GM12878 (cell line): ENCODE data around the gene HECTD4. TPM values are rescaled to one million over a fixed set of nuclear protein-coding genes. Genes with fewer than 3 reads are reported as not detected.

Experiments used
- ATAC-seq: fragments of 200-7000 bp; cut with Tn5 transposase; 3 replicates; pipeline ENCODE4 v1.9.1; 2020; ENCODE audit warnings: mild to moderate bottlenecking, moderate library complexity
- BruUV-seq: library from RNA; stranded (reverse); fragments of 400-500 nt; replicated peaks from 2 replicates; lab custom pipeline; 2021; lab: Mats Ljungman, UMichigan
- CTCF ChIA-PET: fragments of 300-600 bp; sonication (Branson Sonifier 250); formaldehyde crosslinking; extraction: SDS; loops from one replicate; lab custom pipeline; 2021; ENCODE audit warnings: inconsistent platforms; lab: Yijun Ruan, JAX
- POLR2A ChIA-PET: fragments of 350-600 bp; formaldehyde crosslinking; extraction: SDS; loops from one replicate; lab custom pipeline; 2021; ENCODE audit warnings: inconsistent platforms; lab: Charles Lee
- RAD21 ChIA-PET: fragments of 300-600 bp; sonication (Branson Sonifier 250); formaldehyde crosslinking; loops from one replicate; lab custom pipeline; 2023; ENCODE audit warnings: antibody characterized with exemption; ENCODE audit not compliant: unreplicated experiment; lab: Charles Lee
- SMC1A ChIA-PET: fragments of 300-600 bp; sonication (Branson Sonifier 250); formaldehyde crosslinking; loops from one replicate; lab custom pipeline; 2023; ENCODE audit not compliant: unreplicated experiment, uncharacterized antibody; lab: Charles Lee
- DNase-seq: peaks from one replicate; pipeline ENCODE4 v3.0.0-alpha.2; 2011; ENCODE audit warnings: low read depth, low spot score
- FAIRE-seq: peaks from 3 replicates; lab custom pipeline; 2011; peaks lifted over from hg19 to GRCh38; lab: Jason Lieb, UNC
- H2AFZ ChIP-seq: 2 replicates; pipeline ENCODE4 v1.6.0; 2011; ENCODE audit warnings: low read depth, low read length, control low read depth; ENCODE audit not compliant: control insufficient read depth
- H3K27ac ChIP-seq: 2 replicates; pipeline ENCODE4 v1.5.1; 2011; ENCODE audit warnings: control low read depth; ENCODE audit not compliant: control insufficient read depth, insufficient read depth
- H3K27me3 ChIP-seq, 2 experiments: replicated peaks in 1 of 2; 2 replicates each; pipeline versions ENCODE4 v1.6.0 to v1.6.1; 2011; ENCODE audit warnings: low read length in 1 of 2; ENCODE audit not compliant: control insufficient read depth in 2 of 2, insufficient read depth in 2 of 2
- H3K36me3 ChIP-seq, 2 experiments: 2 replicates each; pipeline ENCODE4 v1.5.1; 2011; ENCODE audit warnings: low read length in 1 of 2; ENCODE audit not compliant: control insufficient read depth in 2 of 2, insufficient read depth in 2 of 2
- H3K4me1 ChIP-seq: 2 replicates; pipeline ENCODE4 v1.6.1; 2011; ENCODE audit warnings: mild to moderate bottlenecking, low read length, moderate library complexity, mixed read lengths; ENCODE audit not compliant: control insufficient read depth, insufficient read depth
- H3K4me2 ChIP-seq: 2 replicates; pipeline ENCODE4 v1.6.0; 2011; ENCODE audit warnings: control low read depth; ENCODE audit not compliant: control insufficient read depth, insufficient read depth
- H3K4me3 ChIP-seq: fragments of 200-600 bp; sonication (generic); 2 replicates; pipeline ENCODE4 v1.5.1; 2016
- H3K79me2 ChIP-seq: 2 replicates; pipeline ENCODE4 v1.6.0; 2011; ENCODE audit warnings: low read length; ENCODE audit not compliant: control insufficient read depth, insufficient read depth
- H3K9ac ChIP-seq: 2 replicates; pipeline ENCODE4 v1.8.0; 2011; ENCODE audit warnings: low read length, control low read depth, mixed read lengths; ENCODE audit not compliant: control insufficient read depth, insufficient read depth
- H3K9me3 ChIP-seq: replicated peaks from 3 replicates; pipeline ENCODE4 v1.5.1; 2011; ENCODE audit warnings: mild to moderate bottlenecking, low read length; ENCODE audit not compliant: control insufficient read depth, insufficient read depth
- H4K20me1 ChIP-seq: 2 replicates; pipeline ENCODE4 v1.6.0; 2011; ENCODE audit not compliant: control insufficient read depth, insufficient read depth
- ASH2L ChIP-seq: fragments of 300-600, 200-600 bp; sonication (generic); IDR thresholded peaks from 2 replicates; pipeline ENCODE4 v1.6.1; 2017; ENCODE audit warnings: low read depth, mild to moderate bottlenecking, borderline replicate concordance
- ATF2 ChIP-seq: IDR thresholded peaks from 2 replicates; pipeline ENCODE4 v1.6.1; 2012; ENCODE audit warnings: low read length, inconsistent platforms
- CBFB ChIP-seq: IDR thresholded peaks from 2 replicates; pipeline ENCODE4 v1.6.1; 2016; ENCODE audit warnings: antibody characterized with exemption, low read depth
- CEBPZ ChIP-seq: fragments of 150-350 bp; IDR thresholded peaks from 2 replicates; pipeline ENCODE4 v1.6.1; 2016; ENCODE audit warnings: low read depth, low read length
- CREB1 ChIP-seq: IDR thresholded peaks from 2 replicates; pipeline ENCODE4 v1.6.1; 2012; ENCODE audit warnings: low read depth, mild to moderate bottlenecking, inconsistent platforms
- FOS ChIP-seq: IDR thresholded peaks from 3 replicates; pipeline ENCODE4 v1.6.1; 2011; ENCODE audit warnings: borderline replicate concordance; ENCODE audit not compliant: insufficient read length; ENCODE audit errors: extremely low read depth
- MYC ChIP-seq: IDR thresholded peaks from 2 replicates; pipeline ENCODE4 v1.6.1; 2011; ENCODE audit warnings: mild to moderate bottlenecking, low read length, moderate library complexity, inconsistent platforms; ENCODE audit not compliant: insufficient read depth, insufficient replicate concordance, insufficient read length, severe bottlenecking
- RELB ChIP-seq: fragments of 450-650 bp; IDR thresholded peaks from 2 replicates; pipeline ENCODE4 v1.6.1; 2017; ENCODE audit warnings: low read depth, mild to moderate bottlenecking, moderate library complexity
- SIN3A ChIP-seq: IDR thresholded peaks from 2 replicates; pipeline ENCODE4 v1.6.1; 2012; ENCODE audit warnings: low read depth, low read length, improper control_type of control experiment
- SMARCA5 ChIP-seq: fragments of 450-650 bp; IDR thresholded peaks from 2 replicates; pipeline ENCODE4 v1.6.1; 2017; ENCODE audit warnings: mild to moderate bottlenecking
- SREBF1 ChIP-seq: IDR thresholded peaks from 2 replicates; pipeline ENCODE4 v1.6.1; 2012; ENCODE audit warnings: mild to moderate bottlenecking, low read length
- WGBS: methylation state at CpG from one replicate; pipeline ENCODE4 v1.1.6; 2016; ENCODE audit warnings: low lambda C conversion rate; ENCODE audit not compliant: insufficient replicate concordance, insufficient coverage; ENCODE audit errors: missing lambda C conversion rate; 5-methylcytosine and 5-hydroxymethylcytosine counted together
- in situ Hi-C: fragments of 300-500 bp; cut with MboI; formaldehyde crosslinking; loops from 9 replicates; pipeline ENCODE4 v1.14.3; 2018; ENCODE audit warnings: mixed read lengths
- intact Hi-C: fragments of 100-400 bp; cut with micrococcal nuclease; formaldehyde crosslinking; loops from one replicate; pipeline ENCODE4 v1.14.2; 2022; ENCODE audit not compliant: unreplicated experiment
- polyA plus RNA-seq, 11 experiments: library from polyadenylated mRNA; depleted of rRNA in 4 of 11; unstranded in 6 of 11; stranded (reverse) in 5 of 11; fragments of >200 nt; fragmentation: Nextera tagmentation in 4 of 11; fragmentation: Illumina TruSeq in 1 of 11; extraction: Ambion mirVana in 4 of 11; extraction: Trizol in 1 of 11; gene quantifications; 1 replicate in 1 of 11; 2 replicates in 10 of 11; pipeline versions ENCODE4 v1.2.1 to v1.2.3, GENCODE V29; 2011 to 2016; ENCODE audit warnings: inconsistent platforms in 2 of 11, missing spikeins in 2 of 11, low read depth in 1 of 11
- total RNA-seq, 4 experiments: library from RNA; depleted of rRNA in 3 of 4; stranded (reverse); fragments of >200 nt in 3 of 4; fragmentation: Illumina TruSeq in 1 of 4; extraction: Trizol in 1 of 4; gene quantifications; 2 replicates each; pipeline versions ENCODE4 v1.2.1 to v1.2.3, GENCODE V29; 2013 to 2021
- TF ChIP-seq, protein P1 (sequence below): IDR thresholded peaks from 2 replicates; pipeline ENCODE4 v1.6.1; 2011; ENCODE audit warnings: borderline replicate concordance, low read depth, mild to moderate bottlenecking, moderate library complexity, mixed read lengths, low read length; ENCODE audit not compliant: insufficient read depth; ENCODE audit errors: extremely low read length

HECTD4 gene
- total and polyA plus RNA-seq, 10 of the 15 experiments (the other 5 are each of a cell fraction or from before 2014, with no cell fraction given), result 5.8 to 43.9 (median 17.9) TPM

DNA sequence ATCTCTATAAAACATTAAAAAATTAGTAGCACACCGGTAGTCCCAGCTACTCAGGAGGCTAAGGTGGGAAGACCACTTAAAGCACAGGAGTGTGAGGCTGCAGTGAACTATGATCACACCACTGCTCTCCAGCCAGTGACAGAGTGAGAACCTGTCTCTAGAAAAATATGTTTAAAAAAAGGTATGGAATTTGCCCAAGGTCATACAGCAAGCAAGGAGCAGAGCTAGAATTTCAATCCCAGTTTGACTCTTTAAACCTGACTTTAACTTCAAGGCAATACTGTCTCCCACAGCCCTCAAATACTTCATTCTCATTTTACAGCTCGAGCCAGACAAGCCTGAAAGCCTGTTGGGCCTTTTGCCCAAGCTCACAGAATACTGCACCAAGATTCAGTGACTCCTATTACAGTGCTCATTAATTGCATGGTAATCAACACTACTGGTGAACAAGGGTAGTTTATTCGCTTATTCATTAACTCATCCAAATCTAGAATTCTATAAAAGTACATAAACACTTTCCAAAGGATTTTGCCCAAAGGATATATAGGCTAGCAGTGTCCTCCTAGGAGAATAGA lies 8.0 kb downstream of the HECTD4 start:
- ChIA-PET POLR2A (no interaction called here), CTCF (interaction anchor here (1.0 kb wide), 1 partner anchor 12 kb away, joined by 3 read pairs; no protein-coding TSS in a partner anchor), SMC1A (interaction anchor here (1.1 kb wide), 1 partner anchor 10 kb away, joined by 3 read pairs; no protein-coding TSS in a partner anchor), RAD21 (no interaction called here)
- in situ Hi-C loops (no loop called here), intact Hi-C loops (no loop called here)
- no peak overlapping the region for H3K4me2 ChIP-seq
- H3K9ac ChIP-seq, result no peak overlapping the region
- DNase-seq (no peak), ATAC-seq (no peak), FAIRE-seq (no peak)
- H3K27ac ChIP-seq, result no peak overlapping the region
- no peak overlapping the region for H3K4me3 ChIP-seq
- no peaks in the 10 kb centered on the region; the same call in 2 of the 3 replicates for H3K9me3 ChIP-seq
- H3K4me1 ChIP-seq, result peaks cover 5% of the 10 kb centered on the region; the same call in 1 of the 2 replicates
- 98% methylated on average over 3 of the region's 3 CpGs for WGBS
- H4K20me1 ChIP-seq, result no peaks in the 10 kb centered on the region
- H3K27me3 ChIP-seq, result no peaks in the 10 kb centered on the region
- peaks cover 55% of the 10 kb centered on the region for H3K79me2 ChIP-seq
- no TSS peak for BruUV-seq
- H3K36me3 ChIP-seq, result no peaks in the 10 kb centered on the region; a peak in 2 of 4 replicates
- no peak for TF ChIP-seq CEBPZ
- TF ChIP-seq MYC, result no peak
- TF ChIP-seq ATF2, result no peak
- TF ChIP-seq SIN3A, result no peak
- no peak for TF ChIP-seq CREB1
- TF ChIP-seq SREBF1, result no peak
- TF ChIP-seq RELB, result no peak
- no peak for TF ChIP-seq CBFB
- TF ChIP-seq FOS, result no peak
- TF ChIP-seq ASH2L, result no peak
- TF ChIP-seq, protein P1, sequence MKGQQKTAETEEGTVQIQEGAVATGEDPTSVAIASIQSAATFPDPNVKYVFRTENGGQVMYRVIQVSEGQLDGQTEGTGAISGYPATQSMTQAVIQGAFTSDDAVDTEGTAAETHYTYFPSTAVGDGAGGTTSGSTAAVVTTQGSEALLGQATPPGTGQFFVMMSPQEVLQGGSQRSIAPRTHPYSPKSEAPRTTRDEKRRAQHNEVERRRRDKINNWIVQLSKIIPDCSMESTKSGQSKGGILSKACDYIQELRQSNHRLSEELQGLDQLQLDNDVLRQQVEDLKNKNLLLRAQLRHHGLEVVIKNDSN, result no peak
- TF ChIP-seq SMARCA5, result no peak
- H2AFZ ChIP-seq, result no peak overlapping the region
